GM21619 (cell line): ENCODE results near the gene UTF1.
"Not testable (repeated sequence)": the region's sequence is repeated elsewhere in the genome, so short reads cannot be mapped to it uniquely, and the experiment has no call there.

Source experiments
- ATAC-seq: cut with Tn5 transposase; IDR thresholded peaks from one replicate; pipeline ENCODE4 v1.9.1; 2021; ENCODE audit not compliant: unreplicated experiment

Gene UTF1

DNA sequence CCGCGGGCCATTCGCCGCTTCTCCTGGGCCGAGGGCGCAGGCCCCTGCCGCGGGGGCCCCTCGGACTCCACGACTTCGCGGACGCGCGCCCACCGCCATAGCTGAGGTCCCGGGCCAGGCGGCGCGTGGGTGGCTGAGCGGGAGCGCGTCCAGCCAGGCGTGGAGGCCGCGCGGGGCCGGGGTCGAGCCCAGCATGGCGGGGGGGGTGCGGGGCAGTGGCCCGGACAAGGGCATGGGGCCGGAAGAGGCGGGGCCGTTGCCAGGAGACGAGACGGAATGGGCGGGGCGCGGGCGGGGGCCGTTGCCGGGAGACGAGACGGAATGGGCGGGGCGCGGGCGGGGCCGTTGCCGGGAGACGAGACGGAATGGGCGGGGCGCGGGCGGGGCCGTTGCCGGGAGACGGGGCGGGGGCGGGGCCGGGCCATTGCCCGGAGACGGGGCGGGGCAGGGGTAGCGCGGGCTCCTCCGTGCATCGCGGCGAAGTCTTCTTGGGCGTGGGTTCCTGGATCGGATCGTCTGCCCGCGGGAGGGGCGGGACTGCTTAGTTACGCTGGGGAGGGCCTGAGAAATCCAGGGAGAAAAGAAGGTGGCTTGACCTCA lies 31.8 kb downstream of the UTF1 start:
- ATAC-seq: peak; percentile 41

DNA sequence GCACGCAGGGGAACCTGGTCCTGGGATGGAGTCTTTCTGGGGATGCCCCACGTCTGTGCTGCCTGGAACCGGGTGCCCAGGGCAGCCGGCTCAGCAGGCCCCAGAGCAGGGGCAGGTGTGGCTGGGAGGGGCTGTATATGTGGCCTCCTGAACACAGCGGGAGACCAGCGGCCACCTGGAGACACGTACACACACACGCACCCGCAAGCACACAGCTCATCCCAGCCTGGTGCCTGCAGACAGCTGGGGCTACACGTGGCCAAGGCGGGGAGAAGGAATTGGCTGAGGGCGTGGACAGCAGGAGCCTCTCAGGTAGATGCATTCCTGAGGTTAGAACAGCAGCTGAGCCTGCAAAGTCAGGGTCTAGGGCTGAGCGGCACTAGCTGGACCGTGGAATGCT lies 32.7 kb downstream of the UTF1 start:
- ATAC-seq: no peak

DNA sequence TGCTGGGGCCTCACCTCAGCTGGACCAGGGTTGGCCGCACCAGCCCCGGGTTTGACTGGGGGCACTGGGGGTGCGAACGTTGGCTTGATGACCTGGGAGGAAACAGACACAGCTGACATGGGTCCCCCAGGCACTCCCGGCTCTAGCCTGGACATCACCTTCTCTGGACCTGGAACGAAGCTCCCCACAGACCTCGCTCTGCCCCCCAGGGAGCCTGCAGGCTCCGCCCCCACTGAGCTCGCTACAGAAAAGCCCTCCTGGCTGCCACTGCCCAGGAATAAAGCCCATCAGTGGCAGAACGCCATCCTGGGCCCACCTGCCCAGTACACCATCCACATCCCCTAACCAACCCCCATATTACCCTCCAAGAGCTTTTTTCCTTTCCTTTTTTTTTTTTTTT lies 33.7 kb downstream of the UTF1 start:
- ATAC-seq: no peak

DNA sequence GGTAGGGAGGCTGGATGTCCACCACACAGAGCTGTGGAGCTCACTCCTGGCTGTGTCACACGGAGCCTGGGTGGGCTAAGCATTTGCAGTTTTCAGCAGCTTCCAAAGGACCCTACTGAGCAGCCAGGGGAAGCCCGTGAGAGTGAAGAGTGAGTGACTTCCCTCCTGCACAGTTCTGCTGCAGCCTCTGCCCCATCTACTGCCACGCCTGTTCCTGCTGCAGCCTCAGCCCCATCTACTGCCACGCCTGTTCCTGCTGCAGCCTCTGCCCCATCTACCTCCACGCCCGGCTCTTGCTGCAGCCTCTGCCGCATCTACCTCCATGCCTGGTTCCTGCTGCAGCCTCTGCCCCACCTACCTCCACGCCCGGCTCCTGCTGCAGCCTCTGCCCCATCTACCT lies 34.4 kb downstream of the UTF1 start:
- no peak for ATAC-seq

DNA sequence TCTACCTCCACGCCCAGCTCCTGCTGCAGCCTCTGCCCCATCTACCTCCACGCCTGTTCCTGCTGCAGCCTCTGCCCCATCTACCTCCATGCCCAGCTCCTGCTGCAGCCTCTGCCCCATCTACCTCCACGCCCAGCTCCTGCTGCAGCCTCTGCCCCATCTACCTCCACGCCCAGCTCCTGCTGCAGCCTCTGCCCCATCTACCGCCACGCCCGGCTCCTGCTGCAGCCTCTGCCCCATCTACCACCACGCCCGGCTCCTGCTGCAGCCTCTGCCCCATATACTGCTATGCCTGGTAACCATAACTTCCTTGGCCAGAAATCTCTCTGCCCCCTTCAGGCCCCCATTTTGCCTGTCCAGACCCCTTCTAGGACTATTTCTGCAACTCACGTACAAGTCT lies 35.0 kb downstream of the UTF1 start:
- not testable (repeated sequence) for ATAC-seq

DNA sequence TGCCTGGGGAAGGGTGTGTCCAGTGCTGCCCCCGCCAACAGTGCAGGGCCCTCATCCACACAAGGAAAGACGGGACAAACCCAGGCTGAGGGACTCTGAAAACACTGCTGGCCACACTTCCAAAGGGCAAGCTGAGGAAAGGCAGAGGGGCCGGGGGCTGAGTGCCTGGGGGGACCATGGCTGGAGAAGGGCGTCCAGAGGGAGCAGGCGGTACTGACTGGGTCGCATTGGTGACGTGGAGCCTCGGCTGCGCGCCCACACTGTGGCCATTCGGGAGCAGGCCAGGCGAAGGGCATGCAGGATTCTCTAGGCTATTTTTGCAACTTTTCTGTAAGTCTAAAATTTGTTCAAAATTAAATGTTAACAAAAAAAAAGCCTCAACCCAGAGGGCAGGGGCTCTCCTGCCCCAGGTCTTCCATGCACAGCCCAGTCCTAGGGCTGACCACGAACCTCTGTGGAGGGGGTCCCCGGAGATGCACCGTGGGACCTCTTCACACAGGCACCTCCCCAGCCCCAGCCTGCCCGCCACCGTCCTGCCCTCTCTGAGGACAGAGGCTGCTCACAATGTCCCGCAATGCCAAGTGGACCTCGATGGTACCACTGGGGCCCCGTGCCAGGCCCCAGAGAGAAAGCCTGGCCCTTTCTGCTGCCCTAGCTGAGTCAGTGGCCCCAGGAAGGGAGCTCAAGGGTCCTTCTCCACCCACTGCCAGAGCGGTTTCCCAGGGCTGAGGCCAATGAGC lies 36.2 kb downstream of the UTF1 start:
- no peak for ATAC-seq

DNA sequence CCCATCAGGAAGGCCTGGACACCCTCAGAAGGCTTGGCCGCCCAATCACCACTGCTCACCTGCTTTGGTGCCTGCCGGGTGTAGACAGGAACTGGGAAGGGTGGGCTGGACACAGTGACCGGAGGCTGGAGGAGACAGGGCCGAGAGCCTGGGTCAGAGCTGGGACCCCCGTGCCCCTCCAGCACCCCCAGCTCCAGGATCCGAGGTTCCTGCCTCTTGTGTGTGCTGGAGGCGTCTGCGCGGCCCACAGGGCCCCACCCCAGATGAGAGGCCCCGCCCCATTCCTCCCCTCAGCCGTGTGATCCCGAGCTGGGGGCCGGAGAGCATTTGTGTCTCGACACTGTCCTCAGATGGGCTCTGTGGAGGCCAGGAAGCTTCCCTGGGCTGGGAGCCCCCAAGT lies 37.3 kb downstream of the UTF1 start:
- no peak for ATAC-seq

DNA sequence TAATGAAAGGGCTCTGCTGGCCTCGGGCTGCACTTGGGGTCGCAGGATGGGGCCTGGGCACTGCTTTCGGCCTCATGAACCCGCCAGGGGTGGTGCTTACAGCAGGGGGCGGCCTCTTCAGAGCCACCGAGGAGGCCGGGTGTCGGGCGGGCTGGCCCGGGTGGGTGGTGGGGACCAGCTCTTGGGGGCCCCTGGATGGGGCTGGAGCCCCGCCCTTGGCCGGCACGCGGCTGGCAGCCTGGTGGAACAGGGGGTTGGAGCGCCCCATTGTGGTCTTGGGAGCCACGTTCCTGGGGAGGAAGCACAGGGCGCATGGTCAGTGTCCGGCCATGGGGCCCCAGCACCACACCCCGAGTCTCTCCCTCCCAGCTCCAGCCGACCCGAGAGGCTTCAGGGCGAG lies 37.8 kb downstream of the UTF1 start:
- ATAC-seq: no peak

DNA sequence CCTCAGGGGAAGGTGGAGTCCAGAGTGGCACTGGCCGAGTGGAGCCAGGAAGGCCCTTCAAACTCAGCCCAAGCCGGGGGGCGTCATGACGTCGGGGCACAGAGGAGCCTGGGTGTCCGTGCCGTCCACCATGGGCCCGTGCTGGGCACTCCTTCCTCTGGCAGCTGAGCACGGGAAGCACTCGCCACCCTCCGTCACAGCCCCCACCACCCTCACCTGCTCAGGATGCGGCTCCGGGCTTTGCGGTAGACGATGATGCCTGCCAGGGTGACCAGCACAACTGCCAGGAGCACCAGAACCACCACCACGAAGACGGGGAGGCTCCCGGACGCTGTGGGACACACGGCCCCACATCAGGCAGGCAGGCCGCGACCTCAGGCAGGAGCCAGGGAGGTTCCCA lies 38.5 kb downstream of the UTF1 start:
- ATAC-seq: no peak

DNA sequence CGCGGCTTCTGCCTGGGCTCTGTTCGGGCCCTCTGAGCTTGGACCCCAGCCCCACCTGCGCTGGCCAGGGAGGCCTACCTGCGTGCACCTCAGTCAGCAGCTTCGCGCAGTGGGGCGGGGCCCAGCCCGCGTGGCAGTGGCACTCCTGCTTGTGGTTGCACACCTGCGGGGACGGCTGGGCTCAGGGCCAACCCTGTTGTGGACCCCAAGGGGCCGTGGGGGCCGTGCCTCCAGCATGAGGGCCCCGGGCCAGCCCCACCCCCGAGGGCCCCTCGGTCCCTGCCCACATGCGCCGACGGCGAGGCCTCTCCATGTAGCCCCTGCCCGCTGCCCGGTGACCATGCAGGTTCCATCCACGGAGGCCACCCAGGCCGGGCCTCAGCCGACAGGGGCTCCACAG lies 39.4 kb downstream of the UTF1 start:
- no peak for ATAC-seq

DNA sequence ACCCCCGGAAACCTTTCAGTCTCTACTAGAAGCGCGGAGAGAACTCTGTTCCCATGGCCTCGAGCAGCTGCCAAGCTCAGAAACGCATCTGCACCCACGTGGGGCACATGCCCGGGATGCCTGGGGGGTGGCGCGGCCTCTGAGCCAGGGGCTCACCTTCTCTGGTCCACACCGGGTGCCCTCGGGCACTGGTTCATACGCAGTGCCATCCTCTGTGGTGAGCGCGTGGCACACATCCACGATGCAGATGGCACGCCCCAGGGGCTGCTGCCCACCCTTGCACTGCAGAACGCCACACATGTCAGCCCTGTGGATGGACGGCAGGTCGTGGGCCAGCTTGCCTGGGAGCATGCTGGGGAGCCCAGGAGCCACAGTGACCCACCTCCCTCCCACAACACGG lies 40.2 kb downstream of the UTF1 start:
- ATAC-seq: no peak

DNA sequence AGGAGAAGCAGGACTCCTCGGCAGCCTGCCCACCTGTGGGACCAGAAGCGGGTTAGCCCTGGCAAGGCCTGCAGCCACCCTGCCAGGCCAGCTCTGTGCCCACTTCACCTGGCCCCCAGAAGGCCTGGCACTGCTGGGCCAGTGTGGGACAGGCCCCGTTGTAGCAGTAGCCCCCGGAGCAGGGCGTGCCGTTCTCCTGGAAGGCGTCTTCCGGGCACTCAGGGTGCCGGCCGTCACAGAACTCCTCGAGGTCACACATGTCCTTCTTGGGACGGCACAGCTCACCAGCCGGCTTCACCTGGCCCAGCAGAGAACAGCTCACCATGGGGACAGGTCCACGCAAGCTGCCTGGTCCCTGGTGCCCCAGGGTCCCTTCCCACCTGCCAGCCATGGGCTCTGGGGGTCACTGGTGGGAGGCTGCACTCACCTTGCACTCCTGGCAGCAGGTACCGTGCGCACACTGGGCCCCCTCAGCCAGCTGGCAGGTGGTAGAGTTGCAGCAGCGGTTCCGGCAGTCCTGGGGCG lies 40.8 kb downstream of the UTF1 start:
- ATAC-seq: no peak

DNA sequence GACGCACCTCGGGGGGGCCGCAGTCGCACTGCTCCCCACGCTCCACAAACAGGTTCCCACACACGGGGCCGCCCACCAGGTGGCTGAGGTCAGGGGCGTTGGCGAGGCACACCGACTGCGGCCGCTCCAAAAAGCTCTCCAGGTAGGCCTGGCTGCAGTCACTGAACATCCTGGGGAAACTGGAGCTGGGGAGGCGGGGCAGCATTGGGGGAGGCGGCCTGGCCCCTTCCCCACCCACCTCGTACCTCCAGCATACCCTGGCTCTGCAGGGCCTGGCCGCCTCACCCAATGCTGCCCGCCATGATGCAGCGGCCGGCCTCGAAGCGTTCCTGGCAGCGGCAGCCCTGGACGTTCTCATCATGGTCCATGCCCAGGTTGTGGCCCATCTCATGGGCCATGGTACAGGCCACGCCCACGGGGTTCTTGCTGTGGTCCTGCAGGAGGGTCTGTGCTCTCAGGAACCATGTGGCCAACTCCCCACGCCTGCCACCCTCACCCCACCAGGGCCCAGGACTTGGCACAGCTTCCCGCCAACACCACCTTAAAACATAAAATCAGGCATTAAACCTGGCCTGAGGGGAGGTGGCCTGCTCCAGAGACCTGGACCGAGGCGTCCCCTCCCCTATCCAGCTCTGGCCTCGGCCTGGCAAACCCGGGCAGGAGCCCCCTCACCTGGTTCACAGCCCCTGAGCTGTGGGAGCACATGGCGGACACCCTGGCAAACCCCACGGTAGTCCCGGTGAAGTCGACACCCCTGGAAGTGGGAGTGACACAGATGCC lies 41.7 kb downstream of the UTF1 start:
- no peak for ATAC-seq

DNA sequence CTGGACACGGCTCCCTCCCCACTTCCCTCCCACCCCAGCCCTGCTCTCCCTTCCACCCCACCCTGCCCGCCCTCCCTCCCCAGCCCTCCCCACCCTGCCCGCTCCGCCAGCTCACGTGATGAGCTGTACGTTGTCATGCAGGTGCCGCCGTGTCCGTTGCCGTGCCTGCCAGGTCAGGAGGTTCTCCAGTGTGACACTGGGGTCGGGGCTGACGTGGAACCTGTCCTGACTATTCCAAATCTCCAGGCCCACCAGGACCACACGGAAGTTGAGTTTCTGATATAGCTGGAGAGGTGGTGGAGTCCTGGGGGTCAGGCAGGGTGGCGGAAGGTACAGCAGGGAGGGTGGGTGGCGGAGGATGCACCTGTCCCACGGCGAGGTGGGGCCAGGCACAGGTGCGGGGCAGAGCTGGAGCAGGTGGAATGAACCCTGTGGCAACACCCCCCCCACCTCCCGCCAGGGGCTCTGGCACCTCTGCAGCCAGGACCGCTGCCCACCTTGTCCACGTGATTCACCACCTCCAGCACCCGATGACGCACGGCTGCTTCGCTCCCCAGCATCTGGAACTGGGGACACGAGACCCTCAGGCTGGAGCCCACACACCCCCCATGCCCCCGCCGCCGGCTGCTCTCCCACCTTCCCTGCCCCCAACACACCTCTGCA lies 42.4 kb downstream of the UTF1 start:
- ATAC-seq: no peak

DNA sequence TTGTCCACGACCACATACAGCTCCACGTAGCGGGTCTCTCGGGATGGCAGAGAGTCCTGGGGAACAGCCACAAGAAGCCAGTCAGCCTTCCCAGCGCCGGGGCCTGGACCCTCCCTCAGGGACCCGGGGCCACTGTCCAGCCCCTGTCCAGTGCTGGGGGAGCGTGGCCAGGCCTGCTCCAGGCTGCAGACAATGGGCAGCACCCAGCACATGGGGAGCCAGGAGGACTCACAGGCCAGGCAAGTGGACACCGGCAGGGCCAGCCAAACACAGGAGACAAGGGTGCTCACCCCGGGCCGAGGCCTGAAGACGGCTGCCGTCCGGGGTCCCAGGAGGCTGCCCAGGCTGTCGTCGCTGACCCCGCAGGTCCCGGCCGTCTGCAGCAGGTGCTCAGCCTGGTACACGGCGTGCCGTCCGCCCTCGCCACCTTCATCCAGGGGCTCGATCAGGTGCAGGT lies 43.0 kb downstream of the UTF1 start:
- no peak for ATAC-seq

DNA sequence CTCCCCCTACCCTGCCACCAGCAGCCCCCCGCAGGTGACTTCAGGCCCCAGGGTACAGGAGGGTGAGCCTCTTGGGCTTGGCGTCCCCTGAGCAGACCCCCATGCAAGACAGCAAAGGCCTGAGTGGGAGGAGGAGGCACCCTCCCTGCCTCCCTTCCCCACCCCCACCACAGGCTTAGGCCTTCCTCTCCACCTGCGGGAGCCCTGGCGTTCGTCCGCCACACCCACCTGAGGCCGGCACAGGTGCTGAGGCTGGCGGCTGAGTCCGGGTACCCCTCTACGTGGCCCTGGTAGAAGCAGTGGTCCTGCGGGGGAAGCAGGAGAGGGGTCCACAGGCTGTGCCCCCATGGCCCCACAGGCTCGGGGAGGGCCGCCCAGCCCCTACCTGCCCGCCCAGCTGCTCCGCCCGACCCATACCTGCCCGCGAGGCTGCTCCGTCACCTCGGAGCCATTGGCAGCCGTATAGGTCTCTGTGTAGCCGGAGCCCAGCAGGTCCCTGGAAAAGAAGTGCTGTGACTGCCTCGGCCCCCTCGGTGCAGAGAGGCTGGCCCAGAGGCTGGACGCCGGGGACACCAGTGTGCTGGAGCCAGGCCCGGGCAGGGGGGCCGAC lies 43.6 kb downstream of the UTF1 start:
- no peak for ATAC-seq

DNA sequence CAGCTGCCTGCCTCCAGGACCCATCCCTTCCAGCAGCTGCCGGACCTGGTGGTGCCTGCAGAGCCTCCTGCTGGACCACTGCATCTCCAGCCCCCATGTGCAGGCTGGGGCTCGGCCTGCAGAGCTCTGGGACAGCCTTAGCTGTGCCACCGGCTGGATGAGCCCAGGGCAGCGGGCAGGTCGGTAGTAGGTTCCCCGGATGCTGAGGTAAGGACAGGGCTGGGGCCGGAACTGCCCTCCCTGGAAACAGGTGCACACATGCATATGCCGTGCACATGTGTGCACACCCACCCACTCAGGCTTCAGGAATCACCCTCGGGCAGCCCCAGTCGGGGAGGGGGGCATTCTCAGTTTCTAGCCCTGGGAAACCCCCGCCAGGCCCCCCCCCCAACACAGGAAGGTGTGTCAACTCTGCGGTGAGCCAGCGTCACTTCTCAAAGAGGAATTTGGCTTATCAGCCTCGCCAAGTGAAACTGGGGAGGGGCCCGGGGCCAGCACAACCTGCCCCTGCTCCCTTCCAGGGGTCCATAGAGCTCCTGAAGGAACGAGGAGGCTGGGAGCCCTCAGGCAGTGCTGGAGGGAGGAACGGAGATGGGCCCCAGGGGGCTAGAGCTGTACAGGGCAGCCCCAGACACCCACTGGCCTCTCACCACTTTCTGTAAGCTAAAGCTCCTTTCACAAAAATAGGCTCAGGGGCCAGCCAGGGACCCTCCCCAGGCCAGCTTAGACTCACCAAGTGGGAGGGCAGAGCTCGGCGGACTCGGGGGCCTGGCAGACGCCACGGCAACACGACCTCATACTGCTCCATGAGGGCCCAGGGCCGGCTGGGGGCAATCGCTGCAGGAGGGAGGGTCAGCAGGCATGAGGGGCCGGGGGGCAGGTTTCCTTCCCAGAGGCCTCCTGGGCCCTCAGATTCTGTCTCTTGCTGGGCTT lies 45.0 kb downstream of the UTF1 start:
- peak; percentile 45 for ATAC-seq

DNA sequence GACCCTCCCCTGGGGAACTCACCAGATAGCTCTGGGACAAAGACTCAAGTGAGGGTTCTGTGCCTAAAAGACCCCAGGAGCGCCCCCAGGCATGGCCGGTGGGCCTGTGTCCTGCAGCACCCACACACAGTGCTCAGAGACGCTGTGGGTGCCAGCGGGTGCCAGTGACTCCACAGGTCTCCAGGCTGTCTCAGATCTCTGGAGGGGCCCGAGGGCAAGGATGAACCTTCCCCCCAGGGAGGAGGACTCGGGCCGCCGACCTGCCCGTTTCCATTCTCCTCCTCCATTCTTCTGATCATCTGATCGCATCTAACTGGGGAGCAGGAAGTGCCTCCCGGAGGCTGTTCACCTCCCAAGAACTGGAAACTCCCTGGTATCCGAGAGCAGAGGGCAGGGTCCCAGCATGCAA lies 45.7 kb downstream of the UTF1 start:
- peak; percentile 26 for ATAC-seq

DNA sequence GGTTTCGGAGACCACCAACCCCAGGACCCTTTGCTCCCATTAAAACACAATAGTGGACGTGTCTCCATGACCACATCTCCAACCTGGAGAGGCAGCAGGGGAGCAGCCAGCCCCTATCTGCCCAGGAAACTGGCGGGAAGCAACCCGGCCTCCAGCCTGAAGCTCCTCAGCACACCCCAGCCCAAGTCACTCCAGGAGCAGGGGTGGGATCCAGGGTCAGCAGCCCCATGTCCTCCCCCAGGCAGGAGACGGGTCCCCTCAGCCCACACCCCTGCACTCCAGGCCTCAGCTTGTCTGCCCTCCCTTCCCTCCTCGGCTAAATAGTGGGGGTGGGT lies 46.0 kb downstream of the UTF1 start:
- peak; percentile 0 for ATAC-seq
